ENCODE data around the gene PAPPA2.

Gene PAPPA2

DNA sequence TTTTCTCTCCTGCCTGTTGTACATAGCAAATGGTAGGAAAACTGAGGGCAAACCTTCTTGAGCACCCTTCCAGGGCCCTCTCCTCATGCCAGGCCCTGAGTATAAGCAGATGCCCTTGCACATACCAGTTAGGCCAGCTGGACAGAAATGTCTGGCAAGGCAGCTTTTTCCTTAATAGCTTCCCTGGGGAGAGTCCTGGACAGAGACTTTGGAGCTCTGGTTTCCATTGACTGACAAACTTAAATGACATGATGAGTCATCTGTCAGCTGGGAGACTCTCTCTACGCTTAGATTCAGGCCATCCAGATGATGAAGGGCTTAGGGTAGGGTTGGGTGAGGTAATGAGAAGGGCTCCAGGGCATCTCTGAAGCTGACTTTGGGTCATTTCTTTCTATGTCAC lies 384.1 kb downstream of the PAPPA2 start:
- TF ChIP-seq, protein P1, sequence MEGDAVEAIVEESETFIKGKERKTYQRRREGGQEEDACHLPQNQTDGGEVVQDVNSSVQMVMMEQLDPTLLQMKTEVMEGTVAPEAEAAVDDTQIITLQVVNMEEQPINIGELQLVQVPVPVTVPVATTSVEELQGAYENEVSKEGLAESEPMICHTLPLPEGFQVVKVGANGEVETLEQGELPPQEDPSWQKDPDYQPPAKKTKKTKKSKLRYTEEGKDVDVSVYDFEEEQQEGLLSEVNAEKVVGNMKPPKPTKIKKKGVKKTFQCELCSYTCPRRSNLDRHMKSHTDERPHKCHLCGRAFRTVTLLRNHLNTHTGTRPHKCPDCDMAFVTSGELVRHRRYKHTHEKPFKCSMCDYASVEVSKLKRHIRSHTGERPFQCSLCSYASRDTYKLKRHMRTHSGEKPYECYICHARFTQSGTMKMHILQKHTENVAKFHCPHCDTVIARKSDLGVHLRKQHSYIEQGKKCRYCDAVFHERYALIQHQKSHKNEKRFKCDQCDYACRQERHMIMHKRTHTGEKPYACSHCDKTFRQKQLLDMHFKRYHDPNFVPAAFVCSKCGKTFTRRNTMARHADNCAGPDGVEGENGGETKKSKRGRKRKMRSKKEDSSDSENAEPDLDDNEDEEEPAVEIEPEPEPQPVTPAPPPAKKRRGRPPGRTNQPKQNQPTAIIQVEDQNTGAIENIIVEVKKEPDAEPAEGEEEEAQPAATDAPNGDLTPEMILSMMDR (conservative IDR thresholded peaks at IDR 0.05; ENCODE audit: low read depth, low read length): no peak
- no peak overlapping the region for H3K4me3 ChIP-seq (ENCODE audit: low read length)

DNA sequence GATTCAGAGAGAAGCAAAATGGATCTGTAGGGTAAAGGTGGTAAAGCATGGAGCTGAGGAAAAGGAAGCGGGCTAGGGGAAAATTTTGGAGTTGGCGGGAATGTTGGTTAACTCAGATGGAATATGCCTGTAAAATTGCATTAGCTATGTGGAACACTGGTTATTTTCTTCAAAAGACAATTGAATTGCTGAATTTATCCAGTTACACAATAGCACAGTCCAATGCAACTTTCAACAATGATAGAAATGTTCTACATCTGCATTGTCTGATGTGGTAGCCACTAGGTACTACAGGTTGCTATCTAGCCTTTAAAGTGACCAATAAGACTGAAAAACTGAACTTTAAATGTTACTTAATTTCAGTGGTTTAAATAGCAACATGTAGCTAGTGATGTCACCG lies 386.3 kb downstream of the PAPPA2 start:
- TF ChIP-seq, protein P1 (conservative IDR thresholded peaks at IDR 0.05; ENCODE audit: low read depth, low read length): no peak
- no peak overlapping the region for H3K4me3 ChIP-seq (ENCODE audit: low read length)
- no peak for DNase-seq (ENCODE audit: low read depth)

More for the DNA sequence above, 384.1 kb downstream of the PAPPA2 start:
- DNase-seq (ENCODE audit: low read depth): no peak

DNA sequence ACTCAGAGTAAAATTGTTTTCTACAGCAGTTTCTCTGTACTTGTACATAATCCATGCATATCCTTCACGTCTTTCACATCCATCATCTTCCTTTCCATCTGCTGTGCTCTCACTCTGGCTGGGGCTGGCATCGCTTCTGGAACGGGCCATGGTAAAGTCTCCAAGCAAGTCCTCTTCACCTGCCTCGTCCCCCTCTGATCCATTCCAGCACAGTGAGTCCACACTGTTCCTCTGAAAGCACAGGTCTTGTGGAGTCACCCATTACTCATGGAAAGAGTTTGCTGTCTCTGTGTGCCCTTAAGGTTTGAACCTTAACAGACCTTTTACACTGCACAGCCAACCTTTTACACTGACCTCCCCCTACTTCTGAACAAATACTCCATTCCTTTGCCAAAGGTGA lies 387.9 kb downstream of the PAPPA2 start:
- H3K4me3 ChIP-seq (ENCODE audit: low read length): no peak overlapping the region
- no peak for DNase-seq (ENCODE audit: low read depth)

DNA sequence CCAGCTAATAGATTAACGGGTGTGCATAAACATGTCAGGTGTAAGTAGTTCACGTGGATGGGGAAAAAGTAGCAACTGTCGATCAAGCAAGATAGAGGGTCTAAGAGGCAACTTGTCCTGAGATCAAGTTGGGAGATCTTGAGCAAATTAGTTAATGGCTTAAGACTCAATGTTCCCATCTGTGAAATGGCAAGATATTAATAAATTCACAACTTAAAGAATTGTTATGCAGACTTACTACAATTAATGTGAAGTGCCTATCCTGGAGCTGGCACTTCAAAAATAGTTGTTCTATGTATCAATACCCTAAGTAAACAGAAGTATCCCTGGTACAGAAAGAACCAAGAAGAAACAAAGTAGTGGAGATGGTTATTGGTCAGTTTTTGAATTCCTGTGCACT lies 389.1 kb downstream of the PAPPA2 start:
- TF ChIP-seq, protein P1 (conservative IDR thresholded peaks at IDR 0.05; ENCODE audit: low read depth, low read length): no peak
- no peak overlapping the region for H3K4me3 ChIP-seq (ENCODE audit: low read length)
- DNase-seq (ENCODE audit: low read depth): no peak

More for the DNA sequence above, 387.9 kb downstream of the PAPPA2 start:
- TF ChIP-seq, protein P1 (conservative IDR thresholded peaks at IDR 0.05; ENCODE audit: low read depth, low read length): no peak

DNA sequence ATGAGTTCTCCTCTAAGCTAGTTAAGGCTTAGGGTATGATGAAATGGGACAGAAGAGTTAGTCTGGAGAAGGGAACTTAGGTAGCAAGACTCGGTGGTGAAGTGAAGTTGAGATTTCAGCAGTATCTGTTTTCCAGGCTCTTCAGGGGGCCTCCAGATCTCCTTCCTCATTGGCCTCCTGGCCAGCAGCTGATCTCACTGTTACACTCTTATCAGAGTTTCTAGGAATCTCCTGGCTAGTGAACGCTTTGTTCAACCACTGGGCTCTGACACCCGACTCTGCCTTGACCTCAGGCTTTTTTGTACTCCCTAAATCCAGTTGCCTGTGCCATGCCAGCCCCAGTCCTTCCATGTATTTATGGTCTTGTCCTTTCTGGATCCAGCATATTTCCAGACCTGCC lies 390.5 kb downstream of the PAPPA2 start:
- H3K4me3 ChIP-seq (ENCODE audit: low read length): no peak overlapping the region
- no peak for DNase-seq (ENCODE audit: low read depth)
- TF ChIP-seq, protein P1 (conservative IDR thresholded peaks at IDR 0.05; ENCODE audit: low read depth, low read length): no peak

DNA sequence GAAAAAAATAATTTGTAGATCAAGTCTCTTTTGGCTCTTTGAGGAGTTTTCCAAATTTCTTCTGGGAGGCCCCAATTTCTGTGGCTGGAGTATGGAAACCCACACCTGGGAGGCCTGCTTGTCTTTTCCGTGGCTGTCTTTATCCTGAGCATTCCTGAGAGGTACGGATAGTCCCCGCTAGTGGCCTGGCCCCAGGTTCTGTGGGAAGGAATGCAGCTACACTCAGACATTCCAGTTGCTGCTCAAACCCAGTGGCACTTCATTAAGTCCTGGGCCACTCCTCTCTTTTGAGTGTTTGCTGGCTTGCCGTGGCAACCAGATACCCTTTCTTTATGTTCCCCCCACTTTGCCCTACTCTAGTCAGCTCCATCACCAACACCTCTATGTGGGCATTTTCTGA lies 391.1 kb downstream of the PAPPA2 start:
- no peak for DNase-seq (ENCODE audit: low read depth)
- TF ChIP-seq, protein P1 (conservative IDR thresholded peaks at IDR 0.05; ENCODE audit: low read depth, low read length): no peak
- H3K4me3 ChIP-seq (ENCODE audit: low read length): no peak overlapping the region

DNA sequence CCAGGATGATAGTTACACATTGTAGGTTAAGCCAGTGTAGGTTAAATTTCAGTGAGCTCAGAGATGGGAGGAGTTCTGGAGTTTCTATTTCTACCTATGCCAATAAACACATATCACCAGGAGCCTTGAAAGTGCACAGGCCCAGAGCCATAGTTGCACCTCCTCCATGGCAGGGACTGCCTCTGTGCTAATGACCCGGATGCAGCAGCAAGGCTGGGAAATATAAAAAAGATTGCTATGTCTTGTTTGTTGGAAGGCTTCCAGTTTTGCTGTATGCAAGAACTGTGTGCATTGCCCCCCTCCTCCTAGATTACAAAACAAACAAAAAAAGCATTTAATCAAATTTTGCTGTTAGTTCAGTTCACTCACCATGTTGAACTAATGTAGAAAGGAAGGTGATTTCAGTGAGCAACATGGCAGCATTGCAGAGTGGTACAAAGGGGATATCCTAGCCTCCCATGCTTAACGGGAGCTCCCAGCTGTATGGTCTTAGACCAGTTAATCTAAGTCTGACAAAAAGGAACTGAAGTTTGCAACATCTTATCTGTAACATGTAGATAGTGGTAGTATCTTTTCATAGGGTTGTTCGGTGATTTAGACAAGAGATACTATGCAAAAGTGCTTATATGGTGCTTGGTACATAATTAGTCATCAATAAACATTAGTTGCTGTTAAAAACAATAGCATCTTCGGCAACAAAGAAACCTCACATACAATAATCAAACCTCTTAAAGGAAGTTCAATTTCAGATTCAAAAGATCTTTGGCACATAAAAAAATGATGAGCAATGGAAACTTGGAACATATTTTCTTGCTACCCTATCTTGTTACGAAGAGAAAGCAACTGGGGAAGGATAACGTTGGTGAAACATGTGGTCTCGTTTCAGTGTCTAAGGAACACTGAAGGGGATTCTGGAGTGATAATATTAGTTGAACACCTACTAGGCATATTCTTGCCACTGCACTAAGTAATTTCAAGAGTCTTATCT lies 392.1 kb downstream of the PAPPA2 start:
- no peak overlapping the region for H3K4me3 ChIP-seq (ENCODE audit: low read length)
- DNase-seq (ENCODE audit: low read depth): no peak
- TF ChIP-seq, protein P1 (conservative IDR thresholded peaks at IDR 0.05; ENCODE audit: low read depth, low read length): no peak

All from retinal pigment epithelial cell (primary cell).